Activated CD8-positive, alpha-beta memory T cell treated with anti-CD3 and anti-CD28 coated beads, Interleukin-2, amount 50 U/mL, for 4 hours (primary cell): ENCODE data around the gene CFAP20DC.
"Not testable (repeated sequence)": the region's sequence is repeated elsewhere in the genome, so short reads cannot be mapped to it uniquely, and the experiment has no call there.

Experiments
- DNase-seq: peaks from one replicate; pipeline ENCODE4 v3.0.0-alpha.2; 2020

Gene CFAP20DC

DNA sequence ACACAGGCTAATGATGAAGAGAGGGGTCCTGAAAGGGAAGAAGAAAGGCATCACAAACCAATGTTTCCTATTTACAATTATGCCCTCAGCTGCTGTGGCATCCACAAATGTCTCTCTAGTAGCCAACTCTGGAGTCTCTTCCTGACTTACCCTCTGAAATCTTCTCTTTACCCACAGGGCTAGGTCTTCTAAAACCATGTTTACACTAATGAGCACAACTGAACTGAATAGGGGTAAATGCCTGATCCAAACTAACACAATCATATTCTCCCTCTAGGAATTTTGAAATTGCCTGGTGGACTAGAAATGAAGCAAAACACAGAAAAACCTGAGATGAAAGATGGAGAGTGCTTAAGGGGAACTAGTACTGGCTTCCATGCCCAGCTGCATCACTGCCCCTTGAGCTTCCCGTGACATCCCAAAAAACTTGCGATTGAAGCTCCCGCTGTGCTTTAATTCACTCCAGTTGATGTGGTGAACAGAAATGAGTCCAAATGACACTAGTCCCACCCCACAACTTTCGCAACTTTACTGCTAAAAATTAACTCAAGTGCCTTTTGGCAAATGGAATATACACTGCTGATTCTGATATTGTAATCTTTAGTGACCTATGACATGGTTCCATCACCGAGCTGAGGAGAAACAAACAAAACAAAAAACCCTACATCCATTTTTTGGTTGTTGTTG, 32.8 kb downstream of the CFAP20DC start:
- DNase-seq: no peak

- DNase-seq: no peak
These were observed 36.2 kb downstream of the CFAP20DC start for GRCh38 chr3:59013611-59014010.

GRCh38 chr3:59006634-59007517, 42.9 kb downstream of the CFAP20DC start:
- no peak for DNase-seq

- no peak for DNase-seq
These were observed 48.1 kb downstream of the CFAP20DC start for GRCh38 chr3:59001675-59002074.

- no peak for DNase-seq
These were observed 50.1 kb downstream of the CFAP20DC start for GRCh38 chr3:58999774-59000160.

DNA sequence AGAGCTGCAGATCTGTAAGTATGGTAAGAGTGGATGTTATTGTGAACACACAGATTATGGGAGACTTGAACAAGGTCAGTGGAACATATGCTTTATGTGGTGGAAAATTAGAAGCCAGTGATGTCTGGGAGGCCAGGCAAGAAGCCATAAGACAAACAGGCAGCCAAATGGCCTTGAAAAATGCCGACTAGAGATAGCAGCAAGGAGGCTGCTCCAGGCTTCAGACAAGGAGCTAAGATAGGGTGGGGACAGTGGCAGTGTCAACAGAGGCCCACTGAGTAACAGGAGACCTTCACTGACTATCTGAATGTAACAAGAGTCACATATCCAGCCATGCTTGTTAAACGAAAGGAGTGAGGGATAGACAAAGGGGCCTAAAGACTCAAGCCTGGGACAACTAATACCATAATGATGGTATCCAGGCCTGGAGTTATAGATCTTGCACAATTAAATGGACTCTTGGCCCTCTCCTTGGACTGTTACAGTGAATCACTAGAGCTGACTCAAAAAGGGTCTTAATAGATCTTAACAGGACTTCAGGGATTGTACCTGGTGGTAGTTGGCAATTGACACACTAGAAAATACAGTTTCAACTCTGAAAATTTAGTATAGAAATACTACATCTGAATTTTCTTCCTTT, 50.6 kb downstream of the CFAP20DC start:
- DNase-seq: no peak

- DNase-seq: no peak
These were observed 51.2 kb downstream of the CFAP20DC start for GRCh38 chr3:58998476-58999117.

DNA sequence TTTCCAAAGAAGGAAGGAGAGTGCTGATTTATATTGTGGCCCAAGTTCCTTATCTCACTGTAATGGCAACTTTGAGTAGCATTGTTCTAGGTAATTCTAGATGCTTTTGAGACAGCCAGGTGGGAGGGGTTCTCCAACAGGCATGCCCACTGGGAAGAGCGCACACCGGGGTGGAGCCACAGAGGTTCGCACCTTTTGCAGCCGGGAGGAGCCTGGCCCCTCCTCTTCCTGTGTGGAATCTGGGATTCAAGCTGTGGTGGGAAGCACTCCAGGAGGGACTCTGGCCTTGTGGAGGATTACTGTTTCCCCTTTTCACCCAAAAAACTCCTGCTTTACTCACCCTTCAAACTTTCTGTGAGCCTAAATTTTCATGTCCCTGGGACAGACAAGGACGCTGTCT, 53.1 kb downstream of the CFAP20DC start:
- DNase-seq: no peak

DNA sequence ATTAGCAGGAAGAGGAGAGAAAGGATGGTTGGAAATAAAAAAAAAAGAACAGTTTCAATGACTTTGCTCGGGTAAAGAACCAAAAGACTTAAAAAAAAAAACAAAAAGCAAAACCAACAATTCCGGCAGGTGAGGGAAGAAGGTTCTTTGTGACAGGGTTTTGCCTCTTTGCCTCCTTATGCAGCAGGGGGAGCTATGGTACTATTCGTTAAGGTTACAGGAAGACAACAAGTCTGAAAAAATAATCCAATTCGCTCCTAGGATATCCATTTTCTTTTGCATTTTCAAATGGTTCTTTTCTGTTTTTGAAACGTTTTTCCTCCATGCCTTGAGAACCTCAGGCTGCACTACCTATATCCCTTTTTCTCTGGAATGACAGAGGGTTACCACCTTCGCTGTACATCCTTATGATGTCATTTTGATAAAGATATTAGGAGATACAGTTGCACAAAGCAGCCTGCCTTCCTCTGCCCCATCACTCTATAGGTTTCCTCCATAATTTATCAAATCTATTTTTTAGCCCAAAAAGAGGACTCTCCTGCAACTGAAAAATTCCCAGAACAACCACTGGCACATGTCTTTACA, 55.0 kb downstream of the CFAP20DC start:
- DNase-seq: no peak

DNA sequence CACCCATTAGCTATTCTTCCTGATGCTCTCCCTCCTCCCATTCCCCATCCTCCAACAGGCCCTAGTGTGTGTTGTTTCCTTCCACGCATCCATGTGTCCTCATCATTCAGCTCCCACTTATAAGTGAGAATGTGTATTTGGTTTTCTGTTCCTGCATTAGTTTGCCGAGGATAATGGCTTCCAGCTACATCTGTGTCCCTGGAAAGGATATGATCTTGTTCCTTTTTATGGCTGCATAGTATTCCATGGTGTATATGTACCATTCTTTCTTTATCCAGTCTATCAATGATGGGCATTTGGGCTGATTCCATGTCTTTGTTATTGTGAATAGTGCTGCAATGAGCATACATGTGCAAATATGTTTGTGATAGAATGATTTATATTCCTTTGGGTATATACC, 56.3 kb downstream of the CFAP20DC start:
- DNase-seq: no peak

- DNase-seq: no peak
These were observed 58.2 kb downstream of the CFAP20DC start for GRCh38 chr3:58991623-58992022.

DNA sequence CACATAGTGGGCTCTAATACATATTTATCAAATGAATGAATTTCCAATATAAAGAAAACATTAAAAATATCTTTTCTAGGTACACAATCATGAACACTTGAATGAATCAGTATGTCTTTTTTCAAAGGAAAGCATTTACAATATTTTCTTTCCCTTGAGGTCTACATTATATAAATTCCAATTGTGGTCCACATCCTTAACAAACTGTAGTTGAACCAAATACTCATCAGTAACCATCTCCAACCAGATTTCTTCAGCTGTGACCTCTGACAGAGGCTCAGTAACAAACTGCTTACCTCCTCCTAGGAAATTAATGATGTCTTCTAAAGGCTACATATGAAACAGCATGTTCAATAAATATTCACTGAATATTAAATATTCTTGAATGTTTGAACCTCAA, 58.8 kb downstream of the CFAP20DC start:
- DNase-seq: no peak

- no peak for DNase-seq
These were observed 59.9 kb downstream of the CFAP20DC start for GRCh38 chr3:58989955-58990354.

GRCh38 chr3:58989163-58989562, 60.7 kb downstream of the CFAP20DC start:
- DNase-seq: no peak

DNA sequence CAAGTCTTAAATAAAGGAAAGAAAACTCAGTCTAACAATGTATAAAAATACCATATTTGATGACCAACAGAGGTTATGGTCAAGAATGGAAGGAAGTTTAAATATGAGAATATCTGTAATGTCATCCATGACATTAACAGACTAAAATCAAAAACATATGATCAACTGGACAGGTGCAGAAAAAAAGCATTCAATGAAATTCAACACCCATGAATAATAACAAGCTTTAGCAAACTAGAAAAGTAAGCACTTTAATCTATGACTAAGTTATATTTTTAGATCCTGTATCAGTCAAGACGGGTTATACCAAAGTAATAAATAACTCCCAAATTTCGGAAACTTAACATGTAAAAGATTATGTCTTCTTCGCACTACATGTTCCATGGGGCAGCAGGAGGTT, 61.8 kb downstream of the CFAP20DC start:
- DNase-seq: no peak

GRCh38 chr3:58986654-58987053, 63.2 kb downstream of the CFAP20DC start:
- no peak for DNase-seq

DNA sequence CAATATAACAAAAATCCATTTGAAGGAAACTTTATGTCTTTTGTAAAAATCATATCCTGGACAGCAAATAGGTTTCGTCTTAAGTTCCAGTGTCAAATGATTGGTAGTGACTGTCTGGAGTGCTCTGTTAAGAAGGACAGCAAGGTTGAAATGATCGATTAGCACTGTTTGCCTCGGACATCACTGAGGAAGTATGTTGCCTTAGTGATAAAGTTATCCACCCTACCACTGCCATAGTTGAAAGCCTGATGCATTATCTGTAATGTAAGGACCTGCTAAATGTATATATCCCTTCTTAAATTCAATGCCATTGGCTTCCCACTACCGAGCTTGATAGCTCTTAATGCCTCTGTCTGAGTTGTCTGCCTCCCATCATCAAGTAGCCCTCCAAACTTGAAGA, 70.0 kb downstream of the CFAP20DC start:
- DNase-seq: no peak

- no peak for DNase-seq
These were observed 76.0 kb downstream of the CFAP20DC start for GRCh38 chr3:58973796-58974195.

DNA sequence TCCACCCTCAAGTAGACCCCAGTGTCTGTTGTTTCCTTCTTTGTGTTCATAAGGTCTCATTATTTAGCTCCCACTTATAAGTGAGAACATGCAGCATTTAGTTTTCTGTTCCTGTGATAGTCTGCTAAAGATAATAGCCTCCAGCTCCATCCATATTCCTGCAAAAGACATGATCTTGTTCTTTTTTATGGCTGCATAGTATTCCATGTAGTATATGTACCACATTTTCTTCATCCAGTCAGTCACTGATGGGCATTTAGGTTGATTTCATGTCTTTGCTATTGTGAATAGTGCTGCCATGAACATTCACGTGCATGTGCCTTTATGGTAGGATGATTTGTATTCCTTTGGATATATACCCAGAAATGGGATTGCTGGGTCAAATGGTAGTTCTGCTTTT, 82.0 kb downstream of the CFAP20DC start:
- DNase-seq: not testable (repeated sequence)

DNA sequence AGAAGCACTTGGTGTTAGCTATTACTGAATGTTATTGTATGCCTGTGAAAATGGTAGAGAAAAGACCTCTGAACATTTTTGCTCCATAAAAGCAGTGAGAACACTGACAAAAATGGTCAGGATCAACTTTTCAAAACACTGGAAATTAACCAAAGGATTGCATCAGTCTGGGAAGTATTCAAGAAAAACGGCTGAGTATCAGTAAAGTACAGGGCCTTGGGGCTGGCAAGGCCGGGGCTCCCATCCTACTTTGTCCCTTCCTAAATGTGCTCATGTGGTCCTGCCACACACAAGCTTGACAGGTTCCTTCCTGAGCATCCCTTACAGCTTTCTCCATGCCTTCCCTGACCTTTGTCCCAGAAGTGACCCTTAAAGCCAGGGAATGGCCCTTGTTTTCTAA, 84.0 kb downstream of the CFAP20DC start:
- no peak for DNase-seq

DNA sequence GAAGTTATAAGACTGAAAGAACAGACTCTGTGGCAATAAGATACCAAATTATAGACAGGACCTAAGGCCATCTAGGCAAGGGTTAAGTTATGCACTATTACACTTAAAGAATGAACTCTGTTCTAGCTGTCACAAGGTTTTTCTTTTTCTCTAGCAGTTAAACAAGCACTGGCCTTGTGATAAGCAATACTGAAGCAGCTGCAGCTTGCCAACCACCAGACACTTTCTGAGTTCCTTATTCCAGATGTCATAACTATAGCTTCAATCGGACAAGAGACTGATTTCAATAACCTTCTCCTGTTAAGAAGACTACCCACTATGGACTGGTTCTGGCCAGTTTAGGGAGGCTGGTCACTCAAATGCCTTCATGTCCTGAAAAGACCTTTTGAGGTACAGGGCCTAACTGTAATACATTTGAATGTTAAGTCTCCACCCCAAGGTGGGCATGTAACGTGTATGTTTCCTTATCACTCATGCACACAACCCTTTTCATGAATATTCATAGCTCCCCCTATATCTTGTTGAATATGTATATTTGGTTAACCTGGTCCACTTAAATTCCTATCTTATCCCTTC, 85.8 kb downstream of the CFAP20DC start:
- DNase-seq: no peak

GRCh38 chr3:58962816-58963215, 87.0 kb downstream of the CFAP20DC start:
- DNase-seq: no peak
